ENCODE measurements around the gene DEAF1.

The DEAF1 gene

DNA sequence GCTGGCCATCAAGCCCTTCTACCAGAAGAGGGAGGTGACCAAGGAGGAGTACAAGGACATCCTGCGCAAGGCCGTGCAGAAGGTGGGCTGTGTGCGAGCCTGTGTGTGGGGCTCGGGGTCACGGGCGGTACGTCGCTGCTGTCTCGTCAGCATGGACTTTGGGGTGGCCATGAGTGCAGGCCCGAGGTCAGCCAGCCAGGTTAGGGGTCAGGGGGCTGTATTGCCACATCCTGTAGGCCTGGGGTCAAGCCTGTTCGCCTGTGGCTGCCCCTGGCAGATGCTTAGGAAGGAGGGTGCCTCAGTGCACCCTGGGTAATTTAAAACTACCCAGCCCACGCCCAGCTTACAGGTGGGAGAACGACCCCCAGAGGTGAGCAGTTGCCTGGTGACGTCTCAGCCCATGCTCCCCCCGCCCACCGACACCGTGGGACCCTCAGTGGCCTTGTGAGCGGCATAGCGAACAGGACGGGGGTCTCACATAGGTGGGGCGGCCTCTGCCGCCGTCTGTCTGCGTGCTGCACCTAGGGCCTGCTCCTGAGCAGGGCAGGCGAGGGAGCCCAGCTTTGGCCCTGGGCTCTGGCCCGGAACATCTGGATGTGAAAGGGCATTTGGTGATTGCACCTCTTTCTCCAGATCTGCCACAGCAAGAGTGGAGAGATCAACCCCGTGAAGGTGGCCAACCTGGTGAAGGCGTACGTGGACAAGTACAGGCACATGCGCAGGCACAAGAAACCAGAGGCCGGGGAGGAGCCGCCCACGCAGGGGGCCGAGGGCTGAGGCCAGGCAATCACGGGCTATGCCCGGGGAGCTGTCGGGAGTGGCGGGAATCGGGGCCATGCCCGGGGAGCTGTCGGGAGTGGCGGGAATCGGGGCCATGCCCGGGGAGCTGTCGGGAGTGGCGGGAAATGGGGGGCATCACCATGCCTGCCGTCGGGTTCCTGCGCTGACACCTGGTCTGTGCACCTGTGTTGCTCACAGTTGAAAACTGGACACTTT, 83.7 kb downstream of the DEAF1 start:
- no peak for DNase-seq (ENCODE audit: low read depth)

DNA sequence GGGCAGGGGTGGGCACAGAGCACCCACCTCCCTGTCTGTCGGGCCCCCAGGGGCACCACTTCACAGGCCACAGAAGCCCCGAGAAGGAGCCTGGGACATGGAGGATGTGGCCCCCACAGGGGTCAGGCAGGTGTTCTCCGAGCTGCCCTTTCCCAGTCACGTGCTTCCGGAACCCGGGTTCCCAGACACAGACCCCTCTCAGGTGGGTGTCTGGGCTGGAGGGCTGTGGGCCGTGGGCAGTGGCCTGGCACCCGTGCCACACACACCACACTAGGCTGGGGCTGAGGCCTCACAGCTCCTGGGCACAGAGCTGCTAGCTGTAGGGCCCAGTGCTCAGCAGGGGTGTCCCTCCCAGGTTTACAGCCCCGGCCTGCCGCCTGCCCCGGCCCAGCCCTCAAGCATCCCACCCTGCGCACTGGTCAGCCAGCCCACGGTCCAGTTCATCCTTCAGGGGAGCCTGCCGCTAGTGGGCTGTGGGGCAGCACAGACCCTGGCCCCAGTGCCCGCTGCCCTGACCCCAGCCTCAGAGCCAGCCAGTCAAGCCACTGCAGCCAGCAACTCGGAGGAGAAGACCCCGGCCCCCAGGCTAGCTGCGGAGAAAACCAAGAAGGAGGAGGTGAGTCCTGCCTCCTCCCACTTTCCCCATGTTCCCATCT, 84.7 kb downstream of the DEAF1 start:
- no peak for DNase-seq (ENCODE audit: low read depth)

DNA sequence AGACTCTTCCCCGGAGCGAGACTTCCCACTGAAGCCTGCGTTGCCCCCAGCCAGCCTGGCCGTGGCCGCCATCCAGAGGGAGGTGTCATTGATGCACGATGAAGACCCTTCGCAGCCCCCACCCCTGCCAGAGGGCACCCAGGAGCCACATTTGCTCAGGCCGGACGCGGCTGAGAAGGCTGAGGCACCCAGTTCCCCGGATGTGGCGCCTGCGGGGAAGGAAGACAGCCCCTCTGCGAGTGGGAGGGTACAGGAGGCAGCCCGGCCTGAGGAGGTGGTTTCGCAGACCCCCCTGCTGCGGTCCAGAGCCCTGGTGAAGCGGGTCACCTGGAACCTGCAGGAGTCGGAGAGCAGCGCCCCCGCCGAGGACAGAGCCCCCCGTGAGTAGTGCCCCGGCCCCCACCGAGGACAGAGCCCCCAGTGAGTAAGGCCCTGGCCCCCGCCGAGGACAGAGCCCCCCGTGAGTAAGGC, 85.6 kb downstream of the DEAF1 start:
- no peak for DNase-seq (ENCODE audit: low read depth)

DNA sequence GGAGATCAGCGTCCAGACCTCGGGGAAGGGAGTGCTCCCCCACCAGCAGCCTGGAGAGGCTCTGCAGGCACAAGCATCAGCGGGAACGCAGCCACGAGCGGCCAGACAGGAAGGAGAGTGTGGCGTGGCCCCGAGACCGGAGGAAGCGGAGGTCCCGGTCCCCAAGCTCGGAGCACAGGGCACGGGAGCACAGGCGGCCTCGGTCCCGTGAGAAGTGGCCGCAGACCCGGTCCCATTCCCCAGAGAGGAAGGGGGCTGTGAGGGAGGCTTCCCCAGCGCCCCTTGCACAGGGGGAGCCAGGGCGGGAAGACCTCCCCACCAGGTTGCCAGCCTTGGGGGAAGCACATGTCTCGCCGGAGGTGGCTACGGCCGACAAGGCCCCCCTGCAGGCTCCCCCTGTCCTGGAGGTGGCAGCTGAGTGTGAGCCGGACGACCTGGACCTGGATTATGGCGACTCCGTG, 86.2 kb downstream of the DEAF1 start:
- DNase-seq (ENCODE audit: low read depth) = no peak

DNA sequence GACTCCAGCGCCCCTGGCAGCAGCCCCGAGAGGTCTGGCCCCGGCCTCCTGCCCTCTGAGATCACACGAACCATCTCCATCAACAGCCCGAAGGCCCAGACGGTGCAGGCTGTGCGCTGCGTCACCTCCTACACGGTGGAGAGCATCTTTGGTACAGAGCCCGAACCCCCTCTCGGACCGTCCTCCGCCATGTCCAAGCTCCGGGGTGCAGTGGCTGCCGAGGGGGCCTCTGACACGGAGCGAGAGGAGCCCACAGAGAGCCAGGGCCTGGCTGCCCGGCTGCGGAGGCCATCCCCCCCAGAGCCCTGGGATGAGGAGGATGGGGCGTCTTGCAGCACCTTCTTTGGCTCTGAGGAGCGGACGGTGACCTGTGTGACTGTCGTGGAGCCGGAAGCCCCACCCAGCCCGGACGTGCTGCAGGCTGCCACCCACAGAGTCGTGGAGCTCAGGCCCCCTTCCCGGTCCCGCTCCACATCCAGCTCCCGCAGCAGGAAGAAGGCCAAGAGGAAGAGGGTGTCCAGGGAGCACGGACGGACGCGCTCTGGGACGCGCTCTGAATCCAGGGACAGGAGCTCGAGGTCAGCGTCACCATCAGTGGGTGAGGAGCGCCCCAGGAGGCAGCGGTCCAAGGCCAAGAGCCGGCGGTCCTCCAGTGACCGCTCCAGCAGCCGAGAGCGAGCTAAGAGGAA, 86.9 kb downstream of the DEAF1 start:
- DNase-seq (ENCODE audit: low read depth) = no peak

DNA sequence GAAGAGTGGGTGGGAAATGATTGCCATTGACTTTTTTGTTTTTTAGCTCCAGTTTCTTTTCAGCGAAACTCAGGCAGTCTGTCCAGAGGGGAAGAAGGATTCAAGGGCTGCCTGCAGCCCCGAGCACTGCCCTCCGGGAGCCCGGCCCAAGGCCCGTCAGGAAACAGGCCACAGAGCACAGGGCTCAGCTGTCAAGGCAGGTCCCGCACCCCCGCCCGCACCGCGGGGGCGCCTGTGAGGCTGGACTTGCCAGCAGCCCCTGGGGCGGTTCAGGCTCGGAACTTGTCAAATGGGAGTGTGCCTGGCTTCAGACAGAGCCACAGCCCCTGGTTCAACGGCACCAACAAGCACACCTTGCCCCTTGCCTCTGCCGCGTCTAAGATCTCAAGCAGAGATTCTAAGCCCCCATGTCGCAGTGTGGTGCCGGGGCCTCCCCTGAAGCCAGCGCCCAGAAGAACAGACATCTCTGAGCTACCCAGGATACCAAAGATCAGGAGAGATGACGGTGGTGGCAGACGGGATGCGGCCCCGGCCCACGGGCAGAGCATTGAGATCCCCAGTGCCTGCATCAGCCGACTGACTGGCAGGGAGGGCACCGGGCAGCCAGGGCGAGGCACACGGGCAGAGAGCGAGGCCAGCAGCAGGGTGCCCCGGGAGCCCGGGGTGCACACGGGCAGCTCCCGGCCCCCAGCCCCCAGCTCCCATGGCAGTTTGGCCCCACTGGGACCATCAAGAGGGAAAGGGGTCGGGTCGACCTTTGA, 87.8 kb downstream of the DEAF1 start:
- DNase-seq (ENCODE audit: low read depth) = no peak

DNA sequence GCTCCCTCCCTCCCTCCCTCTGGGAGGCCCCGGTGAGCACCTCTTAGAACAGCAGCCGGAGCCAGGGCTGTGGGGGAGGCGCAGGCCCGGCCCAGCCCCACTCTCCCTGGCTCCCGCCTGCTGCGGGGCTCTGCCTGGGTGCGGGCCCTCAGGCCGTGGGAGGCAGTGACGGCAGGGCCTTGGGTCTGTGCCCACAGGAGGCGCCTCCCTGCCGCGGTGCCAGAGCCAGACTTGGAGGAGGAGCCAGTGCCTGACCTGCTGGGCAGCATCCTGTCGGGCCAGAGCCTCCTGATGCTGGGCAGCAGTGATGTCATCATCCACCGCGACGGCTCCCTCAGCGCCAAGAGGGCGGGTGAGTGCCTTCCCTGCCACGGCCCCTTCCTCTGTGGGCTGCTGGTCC, 88.8 kb downstream of the DEAF1 start:
- no peak for DNase-seq (ENCODE audit: low read depth)

DNA sequence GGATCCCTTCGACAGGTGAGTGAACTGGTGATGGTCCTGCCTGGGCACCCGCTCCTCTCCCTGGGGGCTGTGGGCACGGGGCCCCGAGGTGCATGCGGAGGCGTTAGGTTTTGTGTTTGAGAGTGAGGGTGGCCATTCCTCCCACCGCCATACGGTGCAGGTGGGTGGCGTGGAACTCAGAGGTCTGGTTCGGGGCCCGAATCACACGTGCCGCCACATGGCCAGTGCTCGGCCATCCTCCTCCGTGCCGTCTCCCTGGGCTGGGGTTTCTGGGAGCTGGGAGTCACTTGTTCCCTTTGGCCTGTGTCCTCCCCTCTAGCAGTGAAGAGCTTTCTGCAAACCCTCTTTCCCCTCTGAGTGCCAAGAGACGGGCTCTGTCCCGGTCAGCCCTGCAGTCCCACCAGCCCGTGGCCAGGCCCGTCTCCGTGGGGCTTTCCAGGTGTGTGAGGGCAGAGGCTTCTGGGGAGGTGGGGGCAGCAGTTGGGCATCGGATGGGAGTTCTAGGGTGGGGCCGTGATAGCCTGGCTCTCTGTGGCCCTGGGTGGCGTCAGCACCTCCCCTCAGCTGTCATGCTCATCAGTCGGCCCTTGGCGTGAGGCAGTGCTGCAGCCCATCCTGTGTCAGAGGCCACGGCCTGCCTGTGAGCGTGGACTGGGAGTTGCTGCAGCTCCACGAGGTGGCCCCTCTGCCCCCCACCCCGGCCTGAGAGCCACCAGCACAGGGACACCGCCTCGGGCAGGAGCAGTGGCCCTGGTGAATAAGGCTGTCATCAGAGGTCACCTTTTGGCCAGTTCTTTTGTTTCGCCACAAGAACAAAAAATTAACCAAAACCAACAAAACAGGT, 89.5 kb downstream of the DEAF1 start:
- no peak for DNase-seq (ENCODE audit: low read depth)

DNA sequence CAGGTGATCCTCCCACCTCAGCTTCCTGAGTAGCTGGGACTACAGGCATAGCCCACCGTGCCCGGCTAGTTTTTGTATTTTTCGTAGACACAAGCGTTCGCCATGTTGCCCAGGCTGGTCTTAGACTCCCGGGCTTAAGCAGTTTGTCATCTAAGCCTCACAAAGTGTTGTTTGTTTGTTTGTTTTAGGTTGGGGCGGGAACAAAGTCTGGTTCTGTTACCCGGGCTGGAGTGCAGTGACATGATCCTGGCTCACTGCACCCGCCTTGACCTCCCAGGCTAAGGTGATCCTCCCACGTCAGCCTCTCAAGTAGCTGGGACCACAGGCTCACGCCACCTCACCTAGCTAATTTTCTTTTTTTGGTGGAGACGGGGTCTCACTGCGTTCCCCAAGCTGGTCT, 91.9 kb downstream of the DEAF1 start:
- DNase-seq (ENCODE audit: low read depth) = no peak

DNA sequence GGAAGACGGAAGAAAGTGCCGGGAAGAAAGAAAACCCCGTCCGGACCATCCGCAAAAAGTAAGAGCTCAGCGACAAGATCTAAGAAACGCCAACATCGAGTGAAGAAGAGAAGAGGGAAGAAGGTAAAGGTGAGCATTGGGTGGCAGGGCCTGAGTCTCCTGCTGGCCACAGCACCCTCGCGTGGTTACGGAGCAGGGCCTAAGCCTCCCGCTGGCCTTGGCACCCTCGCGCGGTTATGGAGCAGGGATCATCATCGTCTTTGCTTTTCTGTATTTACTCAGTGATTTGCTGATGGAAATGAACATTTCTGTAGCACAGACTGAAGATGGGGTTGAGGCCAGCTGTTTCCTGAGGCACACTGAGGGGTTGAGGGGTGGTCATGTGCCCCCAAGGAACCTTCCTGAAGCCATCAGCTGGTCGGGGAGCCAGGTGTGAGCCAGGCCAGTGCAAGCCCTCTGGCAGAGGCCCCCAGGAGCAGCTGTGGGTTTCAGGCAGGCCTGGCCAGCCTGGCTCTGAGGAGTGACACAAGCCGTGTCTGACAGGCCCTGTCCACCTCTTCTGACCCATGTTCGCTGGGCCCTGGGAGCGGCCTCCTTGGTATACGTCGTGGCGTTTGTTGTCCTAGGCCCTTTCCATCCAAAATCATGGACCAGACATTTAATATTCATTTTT, 93.3 kb downstream of the DEAF1 start:
- DNase-seq (ENCODE audit: low read depth) = no peak

DNA sequence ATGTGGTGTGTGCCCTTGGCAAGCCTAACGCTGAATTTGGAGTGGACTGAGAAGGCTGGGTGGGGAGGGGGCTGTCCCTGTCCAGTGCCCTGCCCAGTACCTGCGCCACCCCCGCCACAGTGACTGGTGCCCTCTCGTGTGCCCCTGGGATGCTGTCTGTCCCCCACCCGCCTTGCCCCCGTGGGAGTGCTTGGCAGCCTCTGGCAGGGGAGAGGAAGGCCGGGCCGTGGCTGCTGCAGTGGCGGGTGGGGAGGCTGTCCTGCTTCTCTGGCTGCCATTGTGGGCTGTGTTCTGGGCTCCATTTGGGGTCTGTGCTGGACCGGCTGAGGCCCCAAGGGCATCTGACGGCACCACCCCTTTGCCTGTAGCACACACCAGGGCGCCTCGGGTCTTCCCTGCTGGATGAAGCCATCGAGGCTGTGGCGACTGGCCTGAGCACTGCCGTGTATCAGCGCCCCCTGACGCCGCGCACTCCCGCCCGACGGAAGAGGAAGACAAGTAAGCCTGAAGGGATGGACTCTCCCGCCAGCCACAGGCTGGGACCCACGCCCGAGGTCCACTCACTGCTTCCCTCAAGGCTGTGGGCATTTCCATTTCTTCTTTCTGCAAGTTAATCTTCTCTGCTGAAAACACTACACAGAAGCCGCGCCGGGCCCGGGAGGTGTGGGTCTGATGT, 96.9 kb downstream of the DEAF1 start:
- no peak for DNase-seq (ENCODE audit: low read depth)

DNA sequence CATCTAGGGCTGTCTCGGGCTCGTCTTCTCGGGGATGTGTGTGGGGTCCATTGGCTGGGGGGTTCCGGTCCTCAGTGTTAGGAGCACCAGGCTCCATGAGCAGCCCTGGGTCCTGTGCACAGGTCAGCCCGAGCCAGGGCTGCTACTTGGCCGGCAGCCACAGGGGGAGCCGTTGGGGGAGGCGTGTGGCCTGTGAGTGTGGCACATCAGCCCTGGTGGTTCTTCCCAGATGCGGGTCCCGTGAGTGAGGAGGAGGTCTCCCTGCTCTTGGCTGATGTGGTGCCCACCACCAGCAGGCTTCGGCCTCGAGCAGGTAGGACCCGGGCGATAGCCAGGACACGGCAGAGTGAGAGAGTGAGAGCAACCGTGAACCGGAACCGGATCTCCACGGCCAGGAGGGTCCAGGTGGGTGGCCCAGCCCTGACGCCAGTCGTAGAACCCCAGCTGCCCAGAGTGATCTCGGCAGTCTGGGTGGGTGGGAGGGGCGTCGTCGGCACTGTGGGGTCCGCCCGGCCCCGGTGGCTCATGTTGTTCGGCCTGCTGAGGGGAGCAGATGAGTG, 97.8 kb downstream of the DEAF1 start:
- DNase-seq (ENCODE audit: low read depth) = no peak

DNA sequence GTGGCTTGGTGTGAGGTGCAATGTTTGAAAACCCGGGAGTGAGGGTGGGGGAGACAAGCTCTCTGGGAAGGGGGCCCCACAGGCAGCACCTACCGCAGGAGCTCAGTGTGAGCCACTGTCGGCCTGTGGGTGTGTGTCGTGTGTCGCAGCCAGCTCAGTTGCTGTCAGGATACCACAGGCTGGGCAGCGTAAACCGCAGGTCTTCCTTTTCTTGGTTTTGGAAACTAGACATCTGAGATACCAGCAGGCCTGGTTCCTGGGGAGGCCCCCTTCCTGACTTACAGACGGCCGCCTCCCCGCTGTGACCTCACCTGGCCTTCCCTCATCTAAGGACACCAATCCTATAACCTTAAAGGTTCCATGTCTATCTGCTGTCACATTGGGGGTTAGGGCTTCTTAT, 98.6 kb downstream of the DEAF1 start:
- DNase-seq (ENCODE audit: low read depth) = no peak

DNA sequence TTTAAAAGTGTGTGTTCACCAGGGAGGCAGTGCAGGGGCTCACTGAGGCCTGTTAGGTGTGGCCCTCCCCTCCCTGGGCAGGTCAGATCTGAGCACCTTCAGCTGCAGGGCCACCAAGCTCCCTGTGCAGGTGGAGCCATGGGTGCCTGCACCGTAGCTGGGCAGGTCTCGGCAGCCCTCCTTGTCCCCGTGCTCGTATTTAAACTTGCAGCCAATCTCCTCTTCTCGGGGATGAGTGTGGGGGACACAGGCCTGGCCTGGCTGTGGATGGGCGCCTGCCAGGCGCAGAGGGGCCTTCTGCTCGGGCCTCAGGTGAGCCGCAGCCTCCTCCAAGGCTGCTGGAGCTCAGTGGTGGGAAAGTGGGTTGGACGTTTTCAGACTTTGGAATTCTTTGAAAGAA, 99.6 kb downstream of the DEAF1 start:
- DNase-seq (ENCODE audit: low read depth) = no peak
